IPS DF 6.9 (cell line): ENCODE data around the gene THOP1.

ENCODE experiments used
- DNase-seq: peaks from one replicate; pipeline ENCODE4 v3.0.0-alpha.2; 2013; ENCODE audit warnings: low read depth, low spot score
- H3K27ac ChIP-seq: one replicate; pipeline ENCODE4 v1.5.1; 2013; ENCODE audit warnings: low read length, control low read depth
- H3K27me3 ChIP-seq: 2 replicates; pipeline ENCODE4 v1.6.1; 2013; ENCODE audit warnings: mild to moderate bottlenecking, low read length; ENCODE audit not compliant: control insufficient read depth, insufficient read depth
- H3K36me3 ChIP-seq: 2 replicates; pipeline ENCODE4 v1.6.1; 2013; ENCODE audit warnings: low read length; ENCODE audit not compliant: control insufficient read depth, insufficient read depth
- H3K4me1 ChIP-seq: 2 replicates; pipeline ENCODE4 v1.6.1; 2013; ENCODE audit warnings: low read length; ENCODE audit not compliant: control insufficient read depth, insufficient read depth
- H3K4me3 ChIP-seq: 2 replicates; pipeline ENCODE4 v1.5.1; 2013; ENCODE audit warnings: mild to moderate bottlenecking, low read length
- H3K9me3 ChIP-seq: 2 replicates; pipeline ENCODE4 v1.6.1; 2013; ENCODE audit warnings: low read length, inconsistent platforms; ENCODE audit not compliant: control insufficient read depth, insufficient read depth
- WGBS: extraction: QIAGEN DNeasy Blood & Tissue Kit; methylation state at CpG from one replicate; pipeline ENCODE4 v1.1.7; 2013; ENCODE audit warnings: mixed read lengths, missing lambda C conversion rate; ENCODE audit not compliant: insufficient read length, insufficient coverage; 5-methylcytosine and 5-hydroxymethylcytosine counted together

The THOP1 gene

DNA sequence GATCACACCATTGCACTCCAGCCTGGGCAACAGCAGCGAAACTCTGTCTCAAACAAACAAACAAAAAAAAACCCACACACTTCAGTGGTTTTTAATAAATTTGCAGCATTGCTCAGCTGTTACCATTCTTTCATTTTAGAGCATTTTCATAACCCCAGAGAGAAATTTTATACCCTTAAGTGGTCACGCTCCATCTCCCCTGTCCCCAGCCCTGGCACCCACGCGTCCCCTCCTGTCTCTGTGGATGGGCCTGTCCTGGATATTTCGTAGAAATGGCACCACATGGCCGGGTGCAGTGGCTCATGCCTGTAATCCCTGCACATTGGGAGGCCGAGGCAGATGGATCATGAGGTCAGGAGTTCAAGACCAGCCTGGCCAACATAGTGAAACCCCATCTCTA, 7.8 kb downstream of the THOP1 start:
- no CpG with 5 or more reads among the region's 7 CpGs for WGBS
- H3K36me3 ChIP-seq, result peaks cover 35% of the 10 kb centered on the region
- no peak overlapping the region for H3K27ac ChIP-seq
- H3K27me3 ChIP-seq, result no peaks in the 10 kb centered on the region
- no peak for DNase-seq
- H3K9me3 ChIP-seq, result no peaks in the 10 kb centered on the region
- no peak overlapping the region for H3K4me3 ChIP-seq
- no peaks in the 10 kb centered on the region for H3K4me1 ChIP-seq

DNA sequence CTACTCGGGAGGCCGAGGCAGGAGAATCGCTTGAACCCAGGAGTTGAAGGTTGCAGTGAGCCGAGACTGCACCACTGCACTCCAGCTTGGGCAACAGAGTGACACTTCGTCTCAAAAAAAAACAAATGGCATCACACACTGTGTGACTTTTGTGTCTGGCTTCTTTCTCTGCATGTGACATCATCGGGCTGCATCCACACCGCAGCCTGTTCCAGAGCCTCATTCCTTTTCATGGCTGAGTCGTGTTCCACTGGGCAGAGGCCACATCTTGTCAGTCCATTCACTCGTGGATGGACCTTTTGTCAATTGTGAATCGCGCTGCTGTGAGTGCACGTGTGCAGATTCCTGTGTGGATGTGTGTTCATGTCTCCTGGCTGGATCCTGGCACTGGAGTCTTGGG, 8.3 kb downstream of the THOP1 start:
- Histone ChIP-seq H3K4me3 (no peak overlapping the region), H3K27ac (no peak overlapping the region), H3K4me1 (no peaks in the 10 kb centered on the region), H3K9me3 (no peaks in the 10 kb centered on the region), H3K36me3 (peaks cover 36% of the 10 kb centered on the region), H3K27me3 (no peaks in the 10 kb centered on the region)
- no CpG with 5 or more reads among the region's 12 CpGs for WGBS
- DNase-seq, result no peak

DNA sequence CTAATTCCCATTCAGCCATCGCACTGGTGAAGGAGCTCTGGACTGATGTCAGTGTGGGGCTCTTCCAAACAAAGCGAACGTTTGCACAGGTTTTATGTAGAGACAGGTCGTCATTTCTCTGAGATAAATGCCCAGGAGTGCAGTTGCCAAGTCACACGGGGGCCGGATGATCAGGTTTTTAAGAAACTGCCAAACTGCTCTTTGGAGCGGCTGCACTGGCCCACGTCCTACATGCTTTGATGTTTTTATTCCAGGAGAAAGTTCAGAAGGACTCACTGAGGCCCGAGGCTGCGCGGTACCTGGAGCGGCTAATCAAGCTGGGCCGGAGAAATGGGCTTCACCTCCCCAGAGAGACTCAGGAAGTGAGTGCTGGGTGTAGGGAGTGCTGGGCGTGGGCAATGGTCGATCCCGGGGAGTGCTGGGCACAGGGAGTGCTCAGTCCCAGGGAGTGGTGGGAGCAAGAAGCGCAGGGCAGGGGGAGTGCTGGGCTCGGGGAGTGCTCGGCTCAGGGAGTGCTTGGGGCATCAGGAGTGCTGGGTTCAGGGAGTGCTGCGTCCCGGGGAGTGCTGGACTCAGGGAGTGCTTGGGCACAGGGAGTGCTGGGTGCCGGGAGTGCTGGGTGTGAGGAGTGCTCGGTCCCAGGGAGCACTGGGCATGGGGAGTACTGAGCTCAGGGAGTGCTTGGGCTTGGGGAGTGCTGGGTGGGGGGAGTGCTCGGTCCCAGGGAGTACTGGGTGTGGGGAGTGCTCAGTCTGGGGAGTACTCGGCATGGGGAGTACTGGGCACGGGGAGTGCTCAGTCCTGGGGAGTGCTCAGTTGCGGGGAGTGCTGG, 10.7 kb downstream of the THOP1 start:
- H3K27me3 ChIP-seq, result no peaks in the 10 kb centered on the region
- peaks cover 46% of the 10 kb centered on the region for H3K36me3 ChIP-seq
- WGBS, result no CpG with 5 or more reads among the region's 27 CpGs
- no peak overlapping the region for H3K4me3 ChIP-seq
- no peaks in the 10 kb centered on the region for H3K4me1 ChIP-seq
- no peak for DNase-seq
- no peaks in the 10 kb centered on the region for H3K9me3 ChIP-seq
- no peak overlapping the region for H3K27ac ChIP-seq

DNA sequence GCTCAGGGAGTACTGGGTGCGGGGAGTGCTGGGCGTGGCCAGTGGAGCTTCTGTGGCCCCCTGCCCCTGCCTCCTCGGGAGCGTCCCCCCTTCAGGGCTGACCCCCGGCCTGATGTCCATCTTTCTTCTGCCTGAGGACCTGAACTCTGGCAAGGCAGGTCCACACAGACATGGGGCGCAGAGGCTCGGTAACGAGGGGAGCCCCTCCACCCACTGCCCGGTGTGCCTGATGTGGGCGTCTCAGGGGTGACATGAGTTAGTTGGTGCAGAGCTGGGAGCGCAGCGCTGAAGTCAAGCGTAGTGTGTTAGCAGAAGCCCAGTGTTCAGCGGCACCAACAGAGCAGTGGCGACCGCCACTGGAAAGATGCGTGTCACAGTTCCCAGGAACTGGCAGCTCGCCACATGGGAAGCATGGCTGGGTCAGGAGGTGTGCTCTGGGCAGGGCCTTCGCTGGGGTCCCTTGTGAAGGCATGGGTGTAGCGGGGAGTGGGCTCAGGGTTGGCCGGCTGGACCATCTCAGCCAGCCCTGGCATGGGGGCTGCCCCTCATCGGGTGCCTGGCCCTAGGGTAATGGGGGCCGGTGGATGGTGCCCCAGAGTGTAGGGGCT, 11.5 kb downstream of the THOP1 start:
- no peak for DNase-seq
- Histone ChIP-seq H3K27me3 (no peaks in the 10 kb centered on the region), H3K36me3 (peaks cover 40% of the 10 kb centered on the region), H3K4me1 (no peaks in the 10 kb centered on the region), H3K27ac (no peak overlapping the region), H3K9me3 (no peaks in the 10 kb centered on the region), H3K4me3 (no peak overlapping the region)
- no CpG with 5 or more reads among the region's 23 CpGs for WGBS

DNA sequence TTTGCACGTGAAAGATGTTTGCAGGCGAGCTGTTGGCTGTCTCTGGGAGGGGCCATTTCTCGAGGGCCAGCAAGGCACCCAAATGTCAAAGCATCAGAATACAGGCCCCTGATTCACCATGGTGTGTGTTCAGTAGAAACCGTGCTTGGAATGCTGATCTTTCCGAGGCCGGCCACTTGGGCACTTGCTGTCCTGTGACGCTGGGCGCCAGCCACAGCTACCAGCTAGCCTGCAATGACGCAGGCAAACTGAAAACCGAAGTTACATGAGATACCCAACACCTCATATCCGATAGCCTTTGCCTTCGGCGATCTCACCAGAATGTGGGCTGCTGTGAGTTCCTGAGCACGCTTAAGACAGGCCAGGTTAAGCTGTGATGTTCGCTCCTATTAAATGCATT, 12.0 kb downstream of the THOP1 start:
- Histone ChIP-seq H3K9me3 (no peaks in the 10 kb centered on the region), H3K36me3 (peaks cover 41% of the 10 kb centered on the region), H3K27ac (no peak overlapping the region), H3K27me3 (no peaks in the 10 kb centered on the region), H3K4me1 (no peaks in the 10 kb centered on the region), H3K4me3 (no peak overlapping the region)
- no peak for DNase-seq
- WGBS, result no CpG with 5 or more reads among the region's 15 CpGs

DNA sequence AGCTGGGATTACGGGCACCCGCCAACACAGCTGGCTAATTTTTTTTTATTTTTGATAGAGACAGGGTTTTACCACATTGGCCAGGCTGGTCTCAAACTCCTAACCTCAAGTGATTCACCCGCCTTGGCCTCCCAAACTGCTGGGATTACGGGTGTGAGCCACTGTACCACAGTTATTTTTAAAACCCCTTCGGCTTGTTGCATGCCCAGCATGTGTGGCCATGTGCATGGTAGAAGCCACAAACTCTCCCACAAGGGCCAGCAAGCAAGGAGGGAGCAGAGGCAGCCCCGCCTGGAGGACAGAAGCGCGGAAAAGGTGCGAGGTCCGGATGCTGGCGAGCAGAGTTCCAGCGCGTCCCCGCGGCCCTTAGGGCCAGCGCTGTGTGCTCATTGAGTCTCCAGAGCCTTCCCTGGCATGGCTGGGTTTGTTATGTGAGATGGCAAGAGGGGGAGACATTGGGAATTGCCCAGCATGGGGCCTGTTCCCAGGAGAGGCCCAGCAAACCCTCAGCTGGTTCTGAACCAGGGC, 12.9 kb downstream of the THOP1 start:
- Histone ChIP-seq H3K27ac (no peak overlapping the region), H3K4me3 (no peak overlapping the region), H3K9me3 (no peaks in the 10 kb centered on the region), H3K27me3 (no peaks in the 10 kb centered on the region), H3K36me3 (peaks cover 44% of the 10 kb centered on the region), H3K4me1 (no peaks in the 10 kb centered on the region)
- DNase-seq, result no peak
- no CpG with 5 or more reads among the region's 16 CpGs for WGBS

DNA sequence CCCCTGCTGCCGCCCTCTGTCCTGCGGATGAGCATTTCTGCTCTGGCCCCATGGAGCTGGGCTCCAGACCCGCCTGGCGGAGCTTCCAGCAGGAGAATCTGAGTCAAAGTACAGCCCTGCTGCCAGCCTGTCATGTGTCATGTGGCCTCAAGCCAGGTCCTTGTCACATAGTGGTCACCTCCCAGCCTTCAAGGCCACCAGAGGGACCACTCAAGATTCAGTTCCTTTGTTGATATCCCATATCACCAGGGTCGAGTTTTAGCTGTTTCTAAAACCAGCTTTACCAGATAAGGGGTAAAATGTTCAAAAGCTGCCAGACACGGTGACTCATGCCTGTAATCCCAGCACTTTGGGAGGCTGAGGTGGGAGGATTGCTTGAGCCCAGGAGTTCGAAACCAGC, 13.4 kb downstream of the THOP1 start:
- Histone ChIP-seq H3K4me1 (no peaks in the 10 kb centered on the region), H3K27ac (no peak overlapping the region), H3K4me3 (no peak overlapping the region), H3K36me3 (peaks cover 42% of the 10 kb centered on the region), H3K27me3 (no peaks in the 10 kb centered on the region), H3K9me3 (no peaks in the 10 kb centered on the region)
- DNase-seq, result no peak
- no CpG with 5 or more reads among the region's 7 CpGs for WGBS

DNA sequence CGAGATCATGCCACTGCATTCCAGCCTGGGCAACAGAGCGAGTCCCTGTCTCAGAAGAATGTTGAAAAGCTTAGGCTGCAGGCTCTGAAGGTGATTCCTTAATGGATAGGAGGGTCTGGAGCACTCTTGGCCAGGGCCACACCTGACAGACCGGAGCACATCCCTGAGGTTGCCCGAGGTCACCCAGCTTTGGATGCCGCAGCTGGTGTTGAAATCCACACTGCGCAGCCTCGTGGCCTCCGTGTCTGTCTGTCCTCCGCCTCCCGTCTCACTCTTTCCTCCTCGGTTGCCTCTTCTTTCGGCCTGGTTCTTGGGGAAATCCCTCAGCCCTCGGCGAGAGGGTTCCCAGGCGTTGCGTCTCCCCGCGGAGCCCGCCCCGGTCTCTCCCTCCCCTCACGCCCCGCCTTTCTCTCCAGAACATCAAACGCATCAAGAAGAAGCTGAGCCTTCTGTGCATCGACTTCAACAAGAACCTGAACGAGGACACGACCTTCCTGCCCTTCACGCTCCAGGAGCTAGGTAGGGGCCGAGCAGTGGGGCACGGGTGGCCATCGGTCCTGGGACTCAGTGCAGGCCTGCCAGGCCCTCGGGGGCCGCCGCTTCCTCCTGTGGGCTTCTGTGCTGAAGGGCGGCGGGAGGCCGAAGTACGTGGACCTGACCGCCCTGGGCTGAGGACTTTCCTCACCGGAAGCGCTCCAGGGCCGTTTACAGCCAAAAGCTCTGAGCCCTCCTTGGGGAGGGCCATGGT, 14.1 kb downstream of the THOP1 start:
- H3K9me3 ChIP-seq, result no peaks in the 10 kb centered on the region
- WGBS, result no CpG with 5 or more reads among the region's 41 CpGs
- peaks cover 42% of the 10 kb centered on the region for H3K36me3 ChIP-seq
- H3K4me3 ChIP-seq, result no peak overlapping the region
- H3K27ac ChIP-seq, result no peak overlapping the region
- DNase-seq, result no peak
- H3K4me1 ChIP-seq, result no peaks in the 10 kb centered on the region
- H3K27me3 ChIP-seq, result no peaks in the 10 kb centered on the region

DNA sequence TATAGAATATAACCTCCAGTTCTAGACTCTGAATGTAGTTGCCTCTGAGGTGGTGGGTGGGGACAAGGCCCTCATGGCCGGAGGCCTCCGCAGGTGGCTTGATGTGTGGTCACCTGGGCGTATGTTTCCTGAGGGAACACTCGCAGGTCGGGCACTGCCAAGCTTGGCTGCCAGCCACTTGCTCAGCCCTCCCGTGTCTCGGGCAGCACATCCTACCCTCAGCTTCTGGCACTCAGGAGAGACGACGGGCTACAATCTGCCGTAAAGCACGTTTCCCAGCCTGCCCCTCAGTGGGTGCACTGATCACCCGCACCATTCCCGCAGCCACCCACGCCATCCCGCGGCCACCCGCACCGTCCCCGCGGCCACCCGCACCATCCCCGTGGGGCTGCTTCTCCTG, 15.2 kb downstream of the THOP1 start:
- no peak for DNase-seq
- H3K27me3 ChIP-seq, result no peaks in the 10 kb centered on the region
- WGBS, result no CpG with 5 or more reads among the region's 22 CpGs
- no peak overlapping the region for H3K27ac ChIP-seq
- no peaks in the 10 kb centered on the region for H3K9me3 ChIP-seq
- no peaks in the 10 kb centered on the region for H3K4me1 ChIP-seq
- H3K4me3 ChIP-seq, result no peak overlapping the region
- H3K36me3 ChIP-seq, result peaks cover 42% of the 10 kb centered on the region

DNA sequence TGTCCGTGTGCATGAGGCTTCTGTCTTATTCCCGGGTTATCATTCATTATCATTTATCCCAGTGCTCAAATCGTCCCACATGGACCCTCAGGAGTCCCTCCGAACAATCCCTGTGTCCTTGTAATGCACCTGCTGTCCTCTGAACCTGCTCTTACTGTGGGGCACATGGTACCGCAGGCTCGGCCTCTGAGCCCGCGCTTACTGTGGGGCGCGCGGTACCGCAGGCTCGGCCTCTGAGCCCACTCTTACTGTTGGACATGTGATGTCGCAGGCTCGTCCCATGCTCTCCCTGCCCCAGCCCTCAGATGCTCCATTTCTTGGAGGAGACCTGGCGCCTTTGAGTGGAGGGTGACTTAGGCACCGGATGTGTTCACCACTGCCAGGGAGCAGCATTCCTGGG, 17.5 kb downstream of the THOP1 start:
- DNase-seq, result no peak
- no CpG with 5 or more reads among the region's 17 CpGs for WGBS
- H3K4me1 ChIP-seq, result no peaks in the 10 kb centered on the region
- no peak overlapping the region for H3K4me3 ChIP-seq
- H3K9me3 ChIP-seq, result no peaks in the 10 kb centered on the region
- peaks cover 50% of the 10 kb centered on the region for H3K36me3 ChIP-seq
- H3K27me3 ChIP-seq, result no peaks in the 10 kb centered on the region
- H3K27ac ChIP-seq, result no peak overlapping the region
